22Rv1 (cell line): ENCODE measurements around the gene TWNK.

Source experiments
- H3K27ac ChIP-seq: fragments of 450-650 bp; 2 replicates; pipeline ENCODE4 v1.5.1; 2017
- CTCF ChIP-seq: fragments of 450-650 bp; IDR thresholded peaks from 2 replicates; pipeline ENCODE4 v1.5.1; 2017; ENCODE audit warnings: mild to moderate bottlenecking
- ZFX ChIP-seq: fragments of 450-650 bp; IDR thresholded peaks from 2 replicates; pipeline ENCODE4 v1.6.1; 2017; ENCODE audit warnings: antibody characterized with exemption, borderline replicate concordance

Gene TWNK

DNA sequence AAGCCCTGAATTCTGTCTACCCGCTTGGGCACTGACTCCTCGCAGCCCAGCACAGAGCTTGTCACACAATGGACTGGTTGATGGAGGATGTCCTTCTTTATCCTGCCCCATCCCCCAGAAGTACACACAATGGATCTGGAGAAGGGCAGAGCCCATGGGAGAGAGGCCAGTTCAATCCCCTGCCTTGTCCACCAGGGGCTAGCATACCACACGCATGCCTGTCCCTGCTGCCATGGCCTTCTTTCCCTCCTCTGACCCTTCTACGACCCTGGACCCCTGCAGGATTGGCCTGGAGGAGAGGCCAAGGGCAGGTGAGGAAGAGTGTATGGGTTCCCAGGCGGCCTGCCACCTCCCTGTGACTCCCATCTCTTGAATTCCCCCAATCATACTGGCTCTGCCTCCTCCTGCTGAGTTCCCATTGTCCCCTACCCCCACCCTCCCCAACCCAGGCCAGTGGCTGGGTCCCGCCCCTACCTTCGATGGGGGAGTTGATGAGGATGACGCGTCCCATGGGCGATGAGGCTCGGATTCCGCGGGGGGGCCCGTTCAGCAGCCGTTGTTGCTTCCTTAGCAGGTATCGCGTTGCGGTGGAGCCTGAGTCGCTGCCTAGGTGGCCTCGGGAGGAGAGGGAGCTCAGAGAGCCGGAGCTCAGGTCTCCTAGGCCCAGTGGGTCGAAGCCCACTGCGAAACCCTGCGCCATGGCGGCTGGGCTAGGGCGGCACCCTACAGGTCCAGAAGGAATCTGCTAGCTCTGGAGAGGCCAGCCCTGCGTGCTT is 42.4 kb downstream of the TWNK start:
- no peak overlapping the region for H3K27ac ChIP-seq
- TF ChIP-seq ZFX (no peak), CTCF (no peak)

GRCh38 chr10:101030496-101031127 is 43.3 kb downstream of the TWNK start:
- TF ChIP-seq ZFX (no peak), CTCF (no peak)
- H3K27ac ChIP-seq, result peak overlapping the region; percentile 90

DNA sequence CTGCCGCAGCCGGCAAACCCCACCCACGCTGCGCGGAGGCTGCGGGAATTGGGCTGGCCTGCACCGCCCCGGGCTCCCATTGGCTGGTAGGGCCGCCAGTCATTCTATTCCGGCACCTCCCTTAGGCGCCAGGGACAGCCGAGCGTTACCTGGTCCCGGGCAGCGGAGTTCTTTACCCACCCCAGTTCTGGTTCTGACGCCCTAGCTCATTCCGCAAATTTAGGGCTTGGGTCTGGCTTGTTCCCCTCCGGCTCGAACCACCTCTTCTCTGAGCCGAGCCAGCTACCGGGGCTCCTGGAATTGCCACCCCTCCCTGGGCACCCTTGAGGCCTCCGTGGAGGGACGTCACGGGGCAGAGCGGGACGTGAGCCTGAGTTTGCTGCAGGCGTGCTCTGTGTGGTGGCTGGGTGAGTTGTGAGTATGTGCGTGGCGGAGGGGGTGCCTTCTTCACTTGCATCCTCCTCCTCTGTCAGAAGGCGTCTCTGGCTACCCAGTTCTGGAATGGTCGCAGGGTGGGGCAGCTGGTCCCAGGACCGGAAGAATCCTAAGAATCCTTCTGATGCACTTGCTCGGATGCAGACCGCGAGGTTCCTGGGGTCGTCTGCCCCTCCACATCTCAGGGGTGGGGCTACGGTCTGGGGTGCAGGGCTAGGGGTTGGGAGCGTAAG is 43.9 kb downstream of the TWNK start, which contains the start of the genes PDZD7 and SFXN3:
PDZD7 (minus strand) TSS at position 2 of the 668 bp plus-strand sequence. CDS start 910 bp downstream, outside the sequence.
SFXN3 (plus strand) TSS at position 107 of the 668 bp plus-strand sequence. CDS start 3,461 bp downstream, outside the sequence.
- H3K27ac ChIP-seq, result peak within 1 kb of the TSS; percentile 90

GRCh38 chr10:101031796-101032636 is 44.7 kb downstream of the TWNK start:
- TF ChIP-seq ZFX, result no peak
- TF ChIP-seq CTCF, result no peak
- H3K27ac ChIP-seq, result peak overlapping the region; percentile 90

More for the DNA sequence above, 43.9 kb downstream of the TWNK start, which contains the start of the genes PDZD7 and SFXN3:
- TF ChIP-seq ZFX (no peak), CTCF (no peak)

DNA sequence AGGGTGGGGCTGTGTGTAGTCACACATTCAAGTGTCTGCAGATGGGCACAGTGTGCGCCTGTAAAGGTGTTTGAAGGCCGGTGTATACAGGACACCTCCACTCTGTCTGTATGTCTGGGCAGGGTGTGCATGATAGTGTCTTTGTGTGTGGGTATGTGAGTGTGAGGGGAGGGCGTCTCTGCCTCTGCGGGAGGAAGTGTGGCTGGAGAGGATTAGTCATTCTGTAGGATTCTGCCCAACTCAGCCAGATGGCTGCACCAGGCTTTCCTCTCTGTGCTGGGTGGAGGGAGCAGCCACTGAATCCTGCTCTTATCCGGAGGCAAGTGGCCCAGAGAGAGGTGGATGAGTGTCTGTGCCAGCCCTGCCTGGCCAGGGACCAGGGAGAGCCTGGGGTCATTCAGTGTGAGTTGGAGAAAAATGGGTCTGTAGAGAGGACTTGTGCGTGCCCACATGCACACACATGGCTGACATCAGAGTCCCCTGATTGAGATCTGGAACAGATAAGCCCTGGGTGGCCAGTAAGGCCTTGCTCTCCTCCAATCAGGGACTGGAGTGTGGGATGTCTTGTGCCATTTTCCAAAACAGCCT is 45.4 kb downstream of the TWNK start:
- TF ChIP-seq CTCF, result no peak
- TF ChIP-seq ZFX, result no peak
- H3K27ac ChIP-seq, result peak overlapping the region; percentile 90

GRCh38 chr10:101033276-101033675 is 45.9 kb downstream of the TWNK start:
- TF ChIP-seq ZFX, result no peak
- no peak for TF ChIP-seq CTCF

GRCh38 chr10:101034404-101034803 is 47.1 kb downstream of the TWNK start:
- peak overlapping the region; percentile 90; the same call in 1 of the 2 replicates for H3K27ac ChIP-seq

More at GRCh38 chr10:101033276-101033675, 45.9 kb downstream of the TWNK start:
- peak overlapping the region; percentile 90 for H3K27ac ChIP-seq
